MM.1S (cell line): ENCODE data around the gene USP12.

Source experiments
- DNase-seq: peaks from one replicate; pipeline ENCODE4 v3.0.0-alpha.2; 2015
- H2AFZ ChIP-seq: fragments of 300-600 bp; sonication (generic); 2 replicates; pipeline ENCODE4 v1.6.0; 2016; ENCODE audit warnings: antibody characterized with exemption, low read length
- H3F3A ChIP-seq: fragments of 300-600 bp; sonication (generic); 2 replicates; pipeline ENCODE4 v1.6.1; 2016; ENCODE audit warnings: mild to moderate bottlenecking, antibody characterized with exemption, low read length, moderate library complexity, mixed read lengths; ENCODE audit not compliant: insufficient read depth
- H3K27ac ChIP-seq: fragments of 300-600 bp; sonication (generic); 2 replicates; pipeline ENCODE4 v1.5.1; 2016; ENCODE audit warnings: mild to moderate bottlenecking, low read length
- H3K27me3 ChIP-seq: fragments of 300-600 bp; sonication (generic); replicated peaks from 2 replicates; pipeline ENCODE4 v1.6.0; 2016; ENCODE audit warnings: low read length; ENCODE audit not compliant: insufficient read depth
- H3K36me3 ChIP-seq: fragments of 300-600 bp; sonication (generic); replicated peaks from 2 replicates; pipeline ENCODE4 v1.6.1; 2016; ENCODE audit warnings: mild to moderate bottlenecking, low read length, mixed read lengths; ENCODE audit not compliant: insufficient read depth
- H3K4me1 ChIP-seq: fragments of 300-600 bp; sonication (generic); 2 replicates; pipeline ENCODE4 v1.6.1; 2016; ENCODE audit warnings: low read length, mixed read lengths
- H3K4me2 ChIP-seq: fragments of 300-600 bp; sonication (generic); 2 replicates; pipeline ENCODE4 v1.6.0; 2016; ENCODE audit warnings: low read depth, low read length
- H3K4me3 ChIP-seq: fragments of 300-600 bp; sonication (generic); 2 replicates; pipeline ENCODE4 v1.5.1; 2016; ENCODE audit warnings: low read length, mixed read lengths
- H3K79me2 ChIP-seq: fragments of 300-600 bp; sonication (generic); 2 replicates; pipeline ENCODE4 v1.6.1; 2016; ENCODE audit warnings: mixed run types, low read length, mixed read lengths
- H3K9ac ChIP-seq: fragments of 300-600 bp; sonication (generic); 2 replicates; pipeline ENCODE4 v1.6.1; 2016; ENCODE audit warnings: low read length, mixed read lengths
- H3K9me2 ChIP-seq: fragments of 300-600 bp; sonication (generic); replicated peaks from 2 replicates; pipeline ENCODE4 v1.6.1; 2016; ENCODE audit warnings: mild to moderate bottlenecking, low read length, mixed read lengths; ENCODE audit not compliant: insufficient read depth
- H3K9me3 ChIP-seq: fragments of 300-600 bp; sonication (generic); replicated peaks from 2 replicates; pipeline ENCODE4 v1.6.1; 2016; ENCODE audit warnings: mild to moderate bottlenecking, low read length, mixed read lengths; ENCODE audit not compliant: insufficient read depth
- H4K20me1 ChIP-seq: fragments of 300-600 bp; sonication (generic); 2 replicates; pipeline ENCODE4 v1.6.1; 2016; ENCODE audit warnings: mild to moderate bottlenecking, low read length, moderate library complexity, mixed read lengths; ENCODE audit not compliant: insufficient read depth
- EZH2 ChIP-seq: fragments of 300-600 bp; sonication (generic); optimal IDR thresholded peaks from 2 replicates; pipeline ENCODE3; 2017; ENCODE audit warnings: low read depth, mild to moderate bottlenecking, antibody characterized with exemption, low read length, mixed read lengths
- EZH2phosphoT487 ChIP-seq: fragments of 300-600 bp; sonication (generic); IDR thresholded peaks from 2 replicates; pipeline ENCODE4 v1.6.1; 2018; ENCODE audit warnings: antibody characterized with exemption, low read length
- TF ChIP-seq, protein P1 (sequence below): fragments of 300-600 bp; sonication (generic); IDR thresholded peaks from 2 replicates; pipeline ENCODE4 v1.5.1; 2016; ENCODE audit warnings: antibody characterized with exemption, low read length, mixed read lengths

Gene USP12

DNA sequence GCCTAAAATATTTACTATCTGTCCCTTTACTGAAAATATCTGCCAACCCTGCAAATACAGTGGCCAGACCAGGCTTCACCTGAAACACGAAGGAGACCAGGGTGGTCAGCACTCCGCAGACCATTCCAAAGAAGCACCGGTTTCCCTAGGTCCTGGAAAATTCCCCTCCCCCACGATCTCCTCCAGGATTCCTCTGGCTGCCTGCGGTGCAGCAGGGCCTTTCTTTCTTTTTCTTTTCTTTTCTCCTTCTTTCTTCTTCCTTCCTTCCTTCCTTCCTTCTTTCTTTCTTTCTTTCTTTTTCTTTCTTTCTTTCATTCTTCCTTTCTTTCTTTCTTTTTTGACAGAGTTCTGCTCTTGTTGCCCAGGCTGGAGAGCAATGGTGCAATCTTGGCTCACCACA is 152.7 kb downstream of the USP12 start:
- no peak for DNase-seq
- H3K4me1 ChIP-seq, result no peaks in the 10 kb centered on the region
- no peak overlapping the region for H3K27ac ChIP-seq
- no peak overlapping the region for H2AFZ ChIP-seq
- no peaks in the 10 kb centered on the region for H3K36me3 ChIP-seq
- no peaks in the 10 kb centered on the region for H3K9me2 ChIP-seq
- H3K4me2 ChIP-seq, result no peak overlapping the region
- no peak overlapping the region for H3K9ac ChIP-seq
- H3F3A ChIP-seq, result no peaks in the 10 kb centered on the region
- H3K27me3 ChIP-seq, result no peaks in the 10 kb centered on the region
- no peaks in the 10 kb centered on the region for H3K9me3 ChIP-seq
- TF ChIP-seq EZH2phosphoT487, result no peak
- TF ChIP-seq EZH2, result no peak
- TF ChIP-seq, protein P1, sequence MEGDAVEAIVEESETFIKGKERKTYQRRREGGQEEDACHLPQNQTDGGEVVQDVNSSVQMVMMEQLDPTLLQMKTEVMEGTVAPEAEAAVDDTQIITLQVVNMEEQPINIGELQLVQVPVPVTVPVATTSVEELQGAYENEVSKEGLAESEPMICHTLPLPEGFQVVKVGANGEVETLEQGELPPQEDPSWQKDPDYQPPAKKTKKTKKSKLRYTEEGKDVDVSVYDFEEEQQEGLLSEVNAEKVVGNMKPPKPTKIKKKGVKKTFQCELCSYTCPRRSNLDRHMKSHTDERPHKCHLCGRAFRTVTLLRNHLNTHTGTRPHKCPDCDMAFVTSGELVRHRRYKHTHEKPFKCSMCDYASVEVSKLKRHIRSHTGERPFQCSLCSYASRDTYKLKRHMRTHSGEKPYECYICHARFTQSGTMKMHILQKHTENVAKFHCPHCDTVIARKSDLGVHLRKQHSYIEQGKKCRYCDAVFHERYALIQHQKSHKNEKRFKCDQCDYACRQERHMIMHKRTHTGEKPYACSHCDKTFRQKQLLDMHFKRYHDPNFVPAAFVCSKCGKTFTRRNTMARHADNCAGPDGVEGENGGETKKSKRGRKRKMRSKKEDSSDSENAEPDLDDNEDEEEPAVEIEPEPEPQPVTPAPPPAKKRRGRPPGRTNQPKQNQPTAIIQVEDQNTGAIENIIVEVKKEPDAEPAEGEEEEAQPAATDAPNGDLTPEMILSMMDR, result no peak
- no peaks in the 10 kb centered on the region for H3K79me2 ChIP-seq
- H4K20me1 ChIP-seq, result no peaks in the 10 kb centered on the region
- H3K4me3 ChIP-seq, result no peak overlapping the region

DNA sequence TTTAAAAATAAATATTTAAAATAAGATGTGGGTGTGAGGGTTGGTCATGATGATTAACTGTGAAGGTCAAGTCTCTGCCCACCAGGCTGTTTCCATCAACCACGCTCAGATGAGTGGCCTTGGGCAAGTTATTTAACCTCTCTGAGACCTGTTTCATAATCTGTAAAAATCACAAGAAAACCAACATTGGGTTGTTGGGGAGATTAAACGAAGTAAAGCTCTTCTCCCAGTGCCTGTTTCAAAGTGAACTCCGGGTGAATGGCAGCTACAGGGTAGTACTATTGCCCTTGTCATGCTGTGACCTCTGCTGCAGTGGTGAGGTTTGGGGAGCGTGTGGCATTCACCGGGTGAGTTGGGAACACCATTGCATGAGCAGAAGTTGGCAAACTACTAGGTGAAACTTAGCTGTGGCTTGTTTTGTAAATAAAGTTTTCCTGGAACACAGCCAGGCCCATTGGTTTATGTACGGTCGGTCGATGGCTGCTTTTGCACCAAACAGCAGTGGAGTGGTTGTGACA is 153.2 kb downstream of the USP12 start:
- H3K36me3 ChIP-seq, result no peaks in the 10 kb centered on the region
- no peaks in the 10 kb centered on the region for H4K20me1 ChIP-seq
- no peak overlapping the region for H3K4me3 ChIP-seq
- DNase-seq, result no peak
- TF ChIP-seq, protein P1, result no peak
- no peak for TF ChIP-seq EZH2phosphoT487
- TF ChIP-seq EZH2, result no peak
- H3K27ac ChIP-seq, result no peak overlapping the region
- no peaks in the 10 kb centered on the region for H3F3A ChIP-seq
- H3K4me2 ChIP-seq, result no peak overlapping the region
- no peaks in the 10 kb centered on the region for H3K79me2 ChIP-seq
- no peaks in the 10 kb centered on the region for H3K9me3 ChIP-seq
- H3K9ac ChIP-seq, result no peak overlapping the region
- H2AFZ ChIP-seq, result no peak overlapping the region
- H3K9me2 ChIP-seq, result no peaks in the 10 kb centered on the region
- no peaks in the 10 kb centered on the region for H3K27me3 ChIP-seq
- H3K4me1 ChIP-seq, result no peaks in the 10 kb centered on the region

GRCh38 chr13:27016875-27017274 is 154.7 kb downstream of the USP12 start:
- no peaks in the 10 kb centered on the region for H3K9me3 ChIP-seq
- no peak overlapping the region for H3K27ac ChIP-seq
- no peak overlapping the region for H3K9ac ChIP-seq
- no peaks in the 10 kb centered on the region for H4K20me1 ChIP-seq
- H3K27me3 ChIP-seq, result no peaks in the 10 kb centered on the region
- TF ChIP-seq EZH2phosphoT487 (no peak), EZH2 (no peak)
- TF ChIP-seq, protein P1, result no peak
- no peak overlapping the region for H2AFZ ChIP-seq
- no peaks in the 10 kb centered on the region for H3F3A ChIP-seq
- H3K4me3 ChIP-seq, result no peak overlapping the region
- DNase-seq, result no peak
- no peaks in the 10 kb centered on the region for H3K36me3 ChIP-seq
- no peaks in the 10 kb centered on the region for H3K79me2 ChIP-seq
- H3K4me2 ChIP-seq, result no peak overlapping the region
- no peaks in the 10 kb centered on the region for H3K4me1 ChIP-seq
- no peaks in the 10 kb centered on the region for H3K9me2 ChIP-seq
